Measurements from ENCODE around the gene NDUFS6. TPM values are rescaled to one million over a fixed set of nuclear protein-coding genes. Genes with fewer than 3 reads are reported as not detected.

NDUFS6 gene
- total RNA-seq, 1 experiment from 2014 or later = 72.8 TPM

GRCh38 chr5:1860021-1860610, 58.9 kb downstream of the NDUFS6 start:
- TF ChIP-seq EZH2 (IDR thresholded peaks at IDR 0.05; ENCODE audit: borderline replicate concordance, low read depth, low read length, poor library complexity, severe bottlenecking) = no peak
- no TSS peak for BruUV-seq (replicated peaks)

GRCh38 chr5:1860949-1861348, 59.7 kb downstream of the NDUFS6 start:
- intact Hi-C loops (cut with micrococcal nuclease; ENCODE audit: unreplicated experiment) = no loop called here
- no peaks in the 10 kb centered on the region for H3K4me1 ChIP-seq (ENCODE audit: insufficient read depth, low read length, poor library complexity, severe bottlenecking)
- no peak overlapping the region for H3K4me3 ChIP-seq (ENCODE audit: low read depth, low read length, poor library complexity, severe bottlenecking)
- peaks cover 54% of the 10 kb centered on the region for H3K27me3 ChIP-seq (replicated peaks; ENCODE audit: insufficient read depth, low read depth, low read length, poor library complexity)
- no TSS peak for BruUV-seq (replicated peaks)
- ChIA-PET CTCF (no interaction called here), POLR2A (ENCODE audit: low non-redundant PET) (no interaction called here)
- no peak overlapping the region for H3K27ac ChIP-seq (ENCODE audit: low read depth, low read length, poor library complexity, severe bottlenecking)
- TF ChIP-seq CTCF (conservative IDR thresholded peaks at IDR 0.05; ENCODE audit: low read depth, low read length) (no peak), EZH2 (IDR thresholded peaks at IDR 0.05; ENCODE audit: borderline replicate concordance, low read depth, low read length, poor library complexity, severe bottlenecking) (no peak)
- DNase-seq (ENCODE audit: low spot score) = no peak
- H3K36me3 ChIP-seq (ENCODE audit: insufficient read depth, low read length, poor library complexity, severe bottlenecking) = no peaks in the 10 kb centered on the region
- no peaks in the 10 kb centered on the region for H3K9me3 ChIP-seq (ENCODE audit: low read depth, low read length, poor library complexity, severe bottlenecking)

More at GRCh38 chr5:1860021-1860610, 58.9 kb downstream of the NDUFS6 start:
- Histone ChIP-seq H3K27me3 (replicated peaks; ENCODE audit: insufficient read depth, low read depth, low read length, poor library complexity) (peaks cover 54% of the 10 kb centered on the region), H3K4me1 (ENCODE audit: insufficient read depth, low read length, poor library complexity, severe bottlenecking) (no peaks in the 10 kb centered on the region), H3K27ac (ENCODE audit: low read depth, low read length, poor library complexity, severe bottlenecking) (no peak overlapping the region), H3K36me3 (ENCODE audit: insufficient read depth, low read length, poor library complexity, severe bottlenecking) (no peaks in the 10 kb centered on the region), H3K9me3 (ENCODE audit: low read depth, low read length, poor library complexity, severe bottlenecking) (no peaks in the 10 kb centered on the region), H3K4me3 (ENCODE audit: low read depth, low read length, poor library complexity, severe bottlenecking) (no peak overlapping the region)
- no peak for DNase-seq (ENCODE audit: low spot score)
- CTCF ChIA-PET = no interaction called here
- intact Hi-C loops (cut with micrococcal nuclease; ENCODE audit: unreplicated experiment) = no loop called here
- POLR2A ChIA-PET (ENCODE audit: low non-redundant PET) = no interaction called here

- ChIA-PET CTCF (no interaction called here), POLR2A (ENCODE audit: low non-redundant PET) (no interaction called here)
- Histone ChIP-seq H3K27ac (ENCODE audit: low read depth, low read length, poor library complexity, severe bottlenecking) (no peak overlapping the region), H3K4me3 (ENCODE audit: low read depth, low read length, poor library complexity, severe bottlenecking) (no peak overlapping the region), H3K4me1 (ENCODE audit: insufficient read depth, low read length, poor library complexity, severe bottlenecking) (no peaks in the 10 kb centered on the region), H3K27me3 (replicated peaks; ENCODE audit: insufficient read depth, low read depth, low read length, poor library complexity) (peaks cover 84% of the 10 kb centered on the region), H3K36me3 (ENCODE audit: insufficient read depth, low read length, poor library complexity, severe bottlenecking) (no peaks in the 10 kb centered on the region), H3K9me3 (ENCODE audit: low read depth, low read length, poor library complexity, severe bottlenecking) (no peaks in the 10 kb centered on the region)
- TF ChIP-seq CTCF (conservative IDR thresholded peaks at IDR 0.05; ENCODE audit: low read depth, low read length) = no peak
- no peak for TF ChIP-seq EZH2 (IDR thresholded peaks at IDR 0.05; ENCODE audit: borderline replicate concordance, low read depth, low read length, poor library complexity, severe bottlenecking)
- no TSS peak for BruUV-seq (replicated peaks)
- DNase-seq (ENCODE audit: low spot score) = no peak
- intact Hi-C loops (cut with micrococcal nuclease; ENCODE audit: unreplicated experiment) = no loop called here
Observed at GRCh38 chr5:1864896-1865440, 63.8 kb downstream of the NDUFS6 start.

GRCh38 chr5:1865486-1865885, 64.3 kb downstream of the NDUFS6 start:
- Histone ChIP-seq H3K27ac (ENCODE audit: low read depth, low read length, poor library complexity, severe bottlenecking) (no peak overlapping the region), H3K27me3 (replicated peaks; ENCODE audit: insufficient read depth, low read depth, low read length, poor library complexity) (peaks cover 84% of the 10 kb centered on the region), H3K4me1 (ENCODE audit: insufficient read depth, low read length, poor library complexity, severe bottlenecking) (no peaks in the 10 kb centered on the region), H3K4me3 (ENCODE audit: low read depth, low read length, poor library complexity, severe bottlenecking) (no peak overlapping the region), H3K9me3 (ENCODE audit: low read depth, low read length, poor library complexity, severe bottlenecking) (no peaks in the 10 kb centered on the region), H3K36me3 (ENCODE audit: insufficient read depth, low read length, poor library complexity, severe bottlenecking) (no peaks in the 10 kb centered on the region)
- POLR2A ChIA-PET (ENCODE audit: low non-redundant PET) = no interaction called here
- CTCF ChIA-PET = no interaction called here
- intact Hi-C loops (cut with micrococcal nuclease; ENCODE audit: unreplicated experiment) = no loop called here
- TF ChIP-seq CTCF (conservative IDR thresholded peaks at IDR 0.05; ENCODE audit: low read depth, low read length) = no peak
- TF ChIP-seq EZH2 (IDR thresholded peaks at IDR 0.05; ENCODE audit: borderline replicate concordance, low read depth, low read length, poor library complexity, severe bottlenecking) = no peak
- no peak for DNase-seq (ENCODE audit: low spot score)
- no TSS peak for BruUV-seq (replicated peaks)
